ENCODE results near the gene ACTL7B. TPM values are rescaled to one million over a fixed set of nuclear protein-coding genes. Genes with fewer than 3 reads are reported as not detected.
"Not testable (repeated sequence)": the region's sequence is repeated elsewhere in the genome, so short reads cannot be mapped to it uniquely, and the experiment has no call there.

ACTL7B gene
- total RNA-seq, 1 donor from 2014 or later, result not detected

DNA sequence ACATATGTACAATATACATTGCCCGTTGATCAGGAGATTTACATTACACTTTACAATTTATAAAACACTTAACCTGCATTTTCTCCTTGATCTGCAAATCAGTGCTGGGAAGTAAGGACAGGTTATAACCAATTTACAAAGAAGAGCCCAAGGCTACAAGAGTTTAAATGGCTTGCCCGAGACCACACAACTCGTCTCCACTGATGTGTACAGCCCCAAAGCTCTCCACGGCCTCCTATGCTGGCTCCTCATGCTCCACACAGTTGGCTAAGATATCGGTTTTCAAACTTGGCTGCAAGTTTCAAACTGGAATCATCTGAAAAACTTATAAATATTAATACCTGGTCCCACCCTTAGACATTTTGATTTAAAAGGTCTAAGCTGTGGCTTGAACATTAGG is 10.3 kb downstream of the ACTL7B start:
- intact Hi-C loops (cut with DNase I), result no loop called here
- Histone ChIP-seq H3K4me1 (no peaks in the 10 kb centered on the region), H3K4me3 (no peak overlapping the region), H3K27ac (no peak overlapping the region), H3K9me3 (no peaks in the 10 kb centered on the region), H3K36me3 (no peaks in the 10 kb centered on the region), H3K27me3 (no peaks in the 10 kb centered on the region)
- DNase-seq (ENCODE audit: extremely low spot score in 2 of 2), result peak; percentile 14 to 27
- TF ChIP-seq, protein P1, sequence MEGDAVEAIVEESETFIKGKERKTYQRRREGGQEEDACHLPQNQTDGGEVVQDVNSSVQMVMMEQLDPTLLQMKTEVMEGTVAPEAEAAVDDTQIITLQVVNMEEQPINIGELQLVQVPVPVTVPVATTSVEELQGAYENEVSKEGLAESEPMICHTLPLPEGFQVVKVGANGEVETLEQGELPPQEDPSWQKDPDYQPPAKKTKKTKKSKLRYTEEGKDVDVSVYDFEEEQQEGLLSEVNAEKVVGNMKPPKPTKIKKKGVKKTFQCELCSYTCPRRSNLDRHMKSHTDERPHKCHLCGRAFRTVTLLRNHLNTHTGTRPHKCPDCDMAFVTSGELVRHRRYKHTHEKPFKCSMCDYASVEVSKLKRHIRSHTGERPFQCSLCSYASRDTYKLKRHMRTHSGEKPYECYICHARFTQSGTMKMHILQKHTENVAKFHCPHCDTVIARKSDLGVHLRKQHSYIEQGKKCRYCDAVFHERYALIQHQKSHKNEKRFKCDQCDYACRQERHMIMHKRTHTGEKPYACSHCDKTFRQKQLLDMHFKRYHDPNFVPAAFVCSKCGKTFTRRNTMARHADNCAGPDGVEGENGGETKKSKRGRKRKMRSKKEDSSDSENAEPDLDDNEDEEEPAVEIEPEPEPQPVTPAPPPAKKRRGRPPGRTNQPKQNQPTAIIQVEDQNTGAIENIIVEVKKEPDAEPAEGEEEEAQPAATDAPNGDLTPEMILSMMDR (IDR thresholded peaks at IDR 0.05), result no peak
- TF ChIP-seq POLR2A (IDR thresholded peaks at IDR 0.05), result no peak
- TF ChIP-seq POLR2AphosphoS5 (IDR thresholded peaks at IDR 0.05; ENCODE audit: insufficient read depth in 1 of 2, low read depth in 1 of 2), result no peak

DNA sequence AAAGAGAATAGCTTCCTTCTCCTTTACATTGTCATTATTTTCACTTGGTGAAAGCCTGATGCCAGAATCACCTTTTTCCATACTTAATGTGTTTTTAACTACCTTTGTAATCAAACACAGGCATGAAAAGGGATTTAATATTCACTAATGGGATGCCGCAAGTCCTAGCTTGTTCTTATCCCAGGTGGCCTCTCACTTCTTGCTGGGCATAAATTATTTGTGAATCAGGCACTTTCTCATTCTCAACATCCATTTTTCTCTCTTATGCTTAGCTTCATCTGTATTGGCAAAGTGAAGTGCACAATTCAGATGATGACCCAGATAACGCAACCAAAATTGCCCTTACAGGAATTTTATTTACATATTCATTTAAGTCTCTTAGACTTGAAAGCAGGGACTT is 10.9 kb downstream of the ACTL7B start:
- Histone ChIP-seq H3K36me3 (no peaks in the 10 kb centered on the region), H3K27ac (no peak overlapping the region), H3K9me3 (no peaks in the 10 kb centered on the region), H3K4me3 (no peak overlapping the region), H3K4me1 (no peaks in the 10 kb centered on the region), H3K27me3 (no peaks in the 10 kb centered on the region)
- peak in 1 of 2 donors; percentile 6 for DNase-seq (ENCODE audit: extremely low spot score in 2 of 2)
- no peak for TF ChIP-seq POLR2A (IDR thresholded peaks at IDR 0.05)
- no peak for TF ChIP-seq POLR2AphosphoS5 (IDR thresholded peaks at IDR 0.05; ENCODE audit: insufficient read depth in 1 of 2, low read depth in 1 of 2)
- TF ChIP-seq, protein P1 (IDR thresholded peaks at IDR 0.05), result no peak
- intact Hi-C loops (cut with DNase I), result no loop called here

DNA sequence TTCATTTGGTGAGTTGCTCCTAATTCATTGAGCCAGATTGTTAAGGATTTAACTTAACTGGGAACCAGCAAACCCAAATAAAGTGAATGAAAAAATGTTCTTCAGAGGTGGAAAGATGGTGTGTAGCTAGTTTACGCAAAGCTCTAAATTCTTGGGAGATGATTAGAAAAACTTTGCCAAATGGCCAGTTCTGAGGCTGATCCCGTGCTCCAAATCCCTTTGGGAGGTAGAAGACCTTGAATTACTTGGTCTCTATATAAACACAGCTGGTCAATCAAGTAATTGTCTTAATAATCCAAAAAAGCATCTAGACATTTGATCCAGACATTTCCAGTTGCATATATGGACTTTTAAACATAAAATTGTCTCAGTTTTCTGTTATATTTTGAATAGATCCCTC is 11.4 kb downstream of the ACTL7B start:
- intact Hi-C loops (cut with DNase I), result no loop called here
- no peaks in the 10 kb centered on the region for H3K36me3 ChIP-seq
- no peak overlapping the region for H3K4me3 ChIP-seq
- no peaks in the 10 kb centered on the region for H3K4me1 ChIP-seq
- TF ChIP-seq POLR2A (IDR thresholded peaks at IDR 0.05) (no peak), POLR2AphosphoS5 (IDR thresholded peaks at IDR 0.05; ENCODE audit: insufficient read depth in 1 of 2, low read depth in 1 of 2) (no peak)
- TF ChIP-seq, protein P1 (IDR thresholded peaks at IDR 0.05), result no peak
- peak in 1 of 2 donors; percentile 11 for DNase-seq (ENCODE audit: extremely low spot score in 2 of 2)
- no peak overlapping the region for H3K27ac ChIP-seq
- H3K9me3 ChIP-seq, result no peaks in the 10 kb centered on the region
- H3K27me3 ChIP-seq, result no peaks in the 10 kb centered on the region

DNA sequence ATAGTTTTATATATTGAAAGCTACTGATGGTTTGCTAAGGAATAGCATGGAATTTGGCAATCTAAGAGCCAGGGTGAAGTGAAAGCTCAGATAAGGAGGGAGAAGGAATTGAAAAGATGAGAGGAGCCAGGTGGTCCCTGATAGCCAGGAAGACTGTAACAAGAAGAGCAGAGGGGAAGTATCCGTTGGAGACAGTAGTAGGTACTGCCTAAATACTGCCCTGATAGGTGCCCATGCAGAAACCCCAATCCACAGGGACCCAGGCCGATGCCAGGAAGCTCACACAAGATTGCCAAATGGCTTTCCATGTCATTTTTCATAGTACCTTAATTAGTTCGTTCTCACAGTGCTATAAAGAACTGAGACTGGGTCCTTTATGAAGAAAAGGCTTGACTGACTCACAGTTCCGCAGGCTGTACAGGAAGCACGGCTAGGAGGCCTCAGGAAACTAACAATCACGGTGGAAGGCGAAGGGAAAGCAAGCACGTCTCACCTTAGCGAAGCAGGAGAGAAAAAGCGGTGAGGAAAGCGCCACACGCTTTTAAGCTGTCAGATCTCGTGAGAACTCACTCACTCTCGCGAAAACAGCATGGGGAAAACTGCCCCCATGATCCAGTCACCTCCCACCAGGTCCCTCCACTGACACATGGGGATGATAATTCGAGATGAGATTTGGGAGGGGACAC is 13.0 kb downstream of the ACTL7B start:
- no peak overlapping the region for H3K4me3 ChIP-seq

DNA sequence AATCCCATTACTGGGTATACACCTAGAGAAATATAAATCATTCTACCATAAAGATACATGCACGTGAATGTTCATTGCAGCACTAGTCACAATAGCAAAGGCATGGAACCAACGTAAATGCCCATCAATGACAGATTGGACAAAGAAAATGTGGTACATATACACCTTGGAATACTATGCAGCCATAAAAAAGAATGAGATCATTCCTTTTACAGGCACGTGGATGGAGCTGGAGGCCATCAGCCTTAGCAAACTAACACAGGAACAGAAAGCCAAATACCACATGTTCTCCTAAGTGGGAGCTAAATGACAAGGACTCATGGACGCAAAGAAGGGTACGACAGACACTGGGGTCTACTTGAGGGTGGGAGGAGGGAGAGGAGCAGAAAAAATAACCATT is 16.2 kb downstream of the ACTL7B start:
- H3K27me3 ChIP-seq; H3K36me3 ChIP-seq; H3K9me3 ChIP-seq; H3K4me1 ChIP-seq; H3K4me3 ChIP-seq; H3K27ac ChIP-seq; intact Hi-C loops (cut with DNase I): not testable (repeated sequence)
- DNase-seq (ENCODE audit: extremely low spot score in 2 of 2), result peak in 1 of 2 donors; percentile 31

More for the DNA sequence above, 13.0 kb downstream of the ACTL7B start:
- no peaks in the 10 kb centered on the region for H3K4me1 ChIP-seq
- no peak overlapping the region for H3K27ac ChIP-seq
- TF ChIP-seq, protein P1 (IDR thresholded peaks at IDR 0.05), result no peak
- TF ChIP-seq POLR2A (IDR thresholded peaks at IDR 0.05) (no peak), POLR2AphosphoS5 (IDR thresholded peaks at IDR 0.05; ENCODE audit: insufficient read depth in 1 of 2, low read depth in 1 of 2) (no peak)
- DNase-seq (ENCODE audit: extremely low spot score in 2 of 2), result peak; percentile 25 to 65
- H3K9me3 ChIP-seq, result no peaks in the 10 kb centered on the region
- intact Hi-C loops (cut with DNase I), result no loop called here
- no peaks in the 10 kb centered on the region for H3K36me3 ChIP-seq
- H3K27me3 ChIP-seq, result no peaks in the 10 kb centered on the region
